Upper lobe of right lung (tissue), 1 donor: ENCODE data around the gene HS2ST1. TPM values are rescaled to one million over a fixed set of nuclear protein-coding genes. Genes with fewer than 3 reads are reported as not detected.
A peak's percentile ranks its signal among the peaks of the same experiment; 100 is the strongest.

Experiments
- ATAC-seq: fragments of 200-7000 bp; cut with Tn5 transposase; one replicate; pipeline ENCODE4 v1.9.1; 2020; ENCODE audit warnings: mild to moderate bottlenecking, moderate library complexity
- DNase-seq: peaks from one replicate; pipeline ENCODE4 v3.0.0-alpha.2; 2020
- H3K27ac ChIP-seq: fragments of 200-600 bp; one replicate; pipeline ENCODE4 v1.8.0; 2022
- H3K27me3 ChIP-seq: fragments of 200-600 bp; one replicate; pipeline ENCODE4 v1.8.0; 2022; ENCODE audit warnings: mild to moderate bottlenecking
- H3K36me3 ChIP-seq: fragments of 200-600 bp; one replicate; pipeline ENCODE4 v1.8.0; 2022
- H3K4me1 ChIP-seq: fragments of 200-600 bp; one replicate; pipeline ENCODE4 v1.8.0; 2022
- H3K4me3 ChIP-seq: fragments of 200-600 bp; one replicate; pipeline ENCODE4 v1.8.0; 2022; ENCODE audit warnings: mild to moderate bottlenecking
- H3K9me3 ChIP-seq: fragments of 200-600 bp; one replicate; pipeline ENCODE4 v1.8.0; 2022
- CTCF ChIP-seq: fragments of 200-600 bp; IDR thresholded peaks from one replicate; pipeline ENCODE4 v1.8.0; 2022; ENCODE audit warnings: antibody characterized with exemption
- intact Hi-C: fragments of 100-400 bp; cut with DNase I; formaldehyde crosslinking; loops from one replicate; pipeline ENCODE4 v1.11.0; 2022
- total RNA-seq: library from RNA; stranded (reverse); fragmentation: NEBNext Ultra II Directional; extraction: Animal tissue kit (Norgen Biotek cat#: 25700); gene quantifications from one replicate; pipeline ENCODE4 v1.2.1, GENCODE V29; 2021
- donor health status: DM: no; HTN: yes; CAD: no; lungs with severe emphysema.

HS2ST1 gene
- total RNA-seq, 1 donor from 2014 or later = 19.9 TPM

GRCh38 chr1:87111659-87112371 lies 197.4 kb downstream of the HS2ST1 start:
- no peaks in the 10 kb centered on the region for H3K9me3 ChIP-seq
- no peaks in the 10 kb centered on the region for H3K27me3 ChIP-seq
- H3K4me1 ChIP-seq = no peaks in the 10 kb centered on the region
- intact Hi-C loops = no loop called here
- no peak overlapping the region for H3K27ac ChIP-seq
- DNase-seq = no peak
- no peak for TF ChIP-seq CTCF
- no peaks in the 10 kb centered on the region for H3K36me3 ChIP-seq
- H3K4me3 ChIP-seq = no peak overlapping the region
- ATAC-seq = no peak

- ATAC-seq = peak; percentile 39
- Histone ChIP-seq H3K36me3 (no peaks in the 10 kb centered on the region), H3K9me3 (no peaks in the 10 kb centered on the region), H3K4me3 (no peak overlapping the region), H3K27ac (no peak overlapping the region), H3K27me3 (no peaks in the 10 kb centered on the region), H3K4me1 (no peaks in the 10 kb centered on the region)
- DNase-seq = no peak
- intact Hi-C loops = no loop called here
- no peak for TF ChIP-seq CTCF
These were observed 198.9 kb downstream of the HS2ST1 start for GRCh38 chr1:87113313-87113712.

- ATAC-seq (no peak), DNase-seq (no peak)
- Histone ChIP-seq H3K27ac (no peak overlapping the region), H3K4me3 (no peak overlapping the region), H3K4me1 (no peaks in the 10 kb centered on the region), H3K27me3 (no peaks in the 10 kb centered on the region), H3K9me3 (no peaks in the 10 kb centered on the region), H3K36me3 (no peaks in the 10 kb centered on the region)
- intact Hi-C loops = no loop called here
- TF ChIP-seq CTCF = no peak
These were observed 201.0 kb downstream of the HS2ST1 start for GRCh38 chr1:87115317-87115890.

- no peaks in the 10 kb centered on the region for H3K36me3 ChIP-seq
- intact Hi-C loops = no loop called here
These were observed 201.5 kb downstream of the HS2ST1 start for GRCh38 chr1:87115891-87116290.

GRCh38 chr1:87117761-87118368 lies 203.4 kb downstream of the HS2ST1 start:
- H3K27ac ChIP-seq = no peak overlapping the region
- no peak overlapping the region for H3K4me3 ChIP-seq
- ATAC-seq (no peak), DNase-seq (no peak)
- no peaks in the 10 kb centered on the region for H3K4me1 ChIP-seq
- intact Hi-C loops = no loop called here
- no peaks in the 10 kb centered on the region for H3K27me3 ChIP-seq
- TF ChIP-seq CTCF = no peak
- H3K36me3 ChIP-seq = no peaks in the 10 kb centered on the region
- H3K9me3 ChIP-seq = no peaks in the 10 kb centered on the region

More at GRCh38 chr1:87115891-87116290, 201.5 kb downstream of the HS2ST1 start:
- Histone ChIP-seq H3K9me3 (no peaks in the 10 kb centered on the region), H3K4me3 (no peak overlapping the region), H3K27me3 (no peaks in the 10 kb centered on the region), H3K27ac (no peak overlapping the region), H3K4me1 (no peaks in the 10 kb centered on the region)
- DNase-seq = no peak
- no peak for ATAC-seq
- TF ChIP-seq CTCF = no peak
